HK-2 (cell line): ENCODE measurements around the gene LPP.
A peak's percentile ranks its signal among the peaks of the same experiment; 100 is the strongest.
"Not testable (repeated sequence)": the region's sequence is repeated elsewhere in the genome, so short reads cannot be mapped to it uniquely, and the experiment has no call there.

Source experiments
- DNase-seq: peaks from one replicate; pipeline ENCODE4 v3.0.0-alpha.2; 2018; ENCODE audit not compliant: unreplicated experiment

The LPP gene

GRCh38 chr3:188154014-188154808, at the start of gene LPP:
Gene LPP, plus strand, starts transcription at chr3:188154157. Its CDS starts 251,964 bp downstream, at chr3:188406121.
- DNase-seq, result peak; percentile 94

- no peak for DNase-seq
These were observed 48.0 kb upstream of the LPP start for GRCh38 chr3:188106006-188106405.

- DNase-seq, result no peak
These were observed 47.5 kb upstream of the LPP start for GRCh38 chr3:188106454-188106853.

GRCh38 chr3:188106887-188107830, 46.8 kb upstream of the LPP start:
- no peak for DNase-seq

- DNase-seq, result no peak
These were observed 45.1 kb upstream of the LPP start for GRCh38 chr3:188108703-188109412.

- DNase-seq, result peak; percentile 10
These were observed 42.9 kb upstream of the LPP start for GRCh38 chr3:188111002-188111584.

- DNase-seq, result no peak
These were observed 40.2 kb upstream of the LPP start for GRCh38 chr3:188113756-188114155.

GRCh38 chr3:188119846-188120245, 34.1 kb upstream of the LPP start:
- no peak for DNase-seq

- no peak for DNase-seq
These were observed 31.3 kb upstream of the LPP start for GRCh38 chr3:188122571-188123169.

GRCh38 chr3:188123170-188123905, 30.6 kb upstream of the LPP start:
- no peak for DNase-seq

- DNase-seq, result no peak
These were observed 29.8 kb upstream of the LPP start for GRCh38 chr3:188124184-188124583.

- DNase-seq, result no peak
These were observed 28.9 kb upstream of the LPP start for GRCh38 chr3:188125076-188125475.

- DNase-seq, result no peak
These were observed 27.7 kb upstream of the LPP start for GRCh38 chr3:188126276-188126675.

GRCh38 chr3:188126934-188127333, 27.0 kb upstream of the LPP start:
- DNase-seq, result no peak

- DNase-seq, result no peak
These were observed 25.1 kb upstream of the LPP start for GRCh38 chr3:188128905-188129304.

GRCh38 chr3:188131023-188131422, 22.9 kb upstream of the LPP start:
- DNase-seq, result not testable (repeated sequence)

GRCh38 chr3:188133219-188133618, 20.7 kb upstream of the LPP start:
- peak; percentile 64 for DNase-seq

- peak; percentile 35 for DNase-seq
These were observed 20.3 kb upstream of the LPP start for GRCh38 chr3:188133646-188134045.

GRCh38 chr3:188134079-188134478, 19.9 kb upstream of the LPP start:
- no peak for DNase-seq

- DNase-seq, result no peak
These were observed 19.1 kb upstream of the LPP start for GRCh38 chr3:188134856-188135255.

- no peak for DNase-seq
These were observed 18.7 kb upstream of the LPP start for GRCh38 chr3:188135271-188135670.
